HFFc6 (cell line): Measurements from ENCODE around the gene SLC38A3. TPM values are rescaled to one million over a fixed set of nuclear protein-coding genes. Genes with fewer than 3 reads are reported as not detected.

Experiments used
- DNase-seq: peaks from one replicate; pipeline ENCODE4 v3.0.0-alpha.2; 2018
- H3K27ac Mint-ChIP-seq: 2 replicates; pipeline ENCODE4 v1.8.0; 2020; ENCODE audit warnings: mild to moderate bottlenecking, mixed read lengths
- H3K27me3 Mint-ChIP-seq: 2 replicates; pipeline ENCODE4 v1.8.0; 2021; ENCODE audit warnings: mild to moderate bottlenecking, moderate library complexity, mixed read lengths; ENCODE audit not compliant: insufficient read depth
- H3K36me3 Mint-ChIP-seq: 2 replicates; pipeline ENCODE4 v1.8.0; 2021; ENCODE audit warnings: low read depth, mixed read lengths
- H3K4me1 Mint-ChIP-seq: 2 replicates; pipeline ENCODE4 v1.8.0; 2020; ENCODE audit warnings: low read depth, mixed read lengths
- H3K4me3 Mint-ChIP-seq: 2 replicates; pipeline ENCODE4 v1.8.0; 2020; ENCODE audit warnings: mild to moderate bottlenecking, moderate library complexity, mixed read lengths
- H3K9me3 Mint-ChIP-seq: 2 replicates; pipeline ENCODE4 v1.8.0; 2020; ENCODE audit warnings: mild to moderate bottlenecking, mixed read lengths
- CTCF ChIP-seq: fragments of 200-600 bp; sonication (generic); IDR thresholded peaks from 2 replicates; pipeline ENCODE4 v1.5.0; 2021; ENCODE audit warnings: antibody characterized with exemption, mild to moderate bottlenecking
- total RNA-seq, 6 experiments: library from RNA; stranded (reverse); fragmentation: NEBNext Ultra II Directional; extraction: Animal tissue kit (Norgen Biotek cat#: 25700); gene quantifications; 2 replicates in 1 of 6; 3 replicates in 5 of 6; pipeline ENCODE4 v1.2.3, GENCODE V29; 2021

SLC38A3 gene
- total RNA-seq, 6 experiments from 2014 or later: 0.16 to 0.24 TPM; not detected in 4

- H3K27me3 Mint-ChIP-seq: no peaks in the 10 kb centered on the region; the same call in 1 of the 2 replicates
- no peaks in the 10 kb centered on the region for H3K9me3 Mint-ChIP-seq
- no peak for TF ChIP-seq CTCF
- peaks cover 6% of the 10 kb centered on the region for H3K4me1 Mint-ChIP-seq
- no peak overlapping the region for H3K4me3 Mint-ChIP-seq
- no peak for DNase-seq
- H3K36me3 Mint-ChIP-seq: no peaks in the 10 kb centered on the region
- no peak overlapping the region; the same call in 1 of the 2 replicates for H3K27ac Mint-ChIP-seq
Observed at GRCh38 chr3:50183755-50184154, 21.3 kb upstream of the SLC38A3 start.

DNA sequence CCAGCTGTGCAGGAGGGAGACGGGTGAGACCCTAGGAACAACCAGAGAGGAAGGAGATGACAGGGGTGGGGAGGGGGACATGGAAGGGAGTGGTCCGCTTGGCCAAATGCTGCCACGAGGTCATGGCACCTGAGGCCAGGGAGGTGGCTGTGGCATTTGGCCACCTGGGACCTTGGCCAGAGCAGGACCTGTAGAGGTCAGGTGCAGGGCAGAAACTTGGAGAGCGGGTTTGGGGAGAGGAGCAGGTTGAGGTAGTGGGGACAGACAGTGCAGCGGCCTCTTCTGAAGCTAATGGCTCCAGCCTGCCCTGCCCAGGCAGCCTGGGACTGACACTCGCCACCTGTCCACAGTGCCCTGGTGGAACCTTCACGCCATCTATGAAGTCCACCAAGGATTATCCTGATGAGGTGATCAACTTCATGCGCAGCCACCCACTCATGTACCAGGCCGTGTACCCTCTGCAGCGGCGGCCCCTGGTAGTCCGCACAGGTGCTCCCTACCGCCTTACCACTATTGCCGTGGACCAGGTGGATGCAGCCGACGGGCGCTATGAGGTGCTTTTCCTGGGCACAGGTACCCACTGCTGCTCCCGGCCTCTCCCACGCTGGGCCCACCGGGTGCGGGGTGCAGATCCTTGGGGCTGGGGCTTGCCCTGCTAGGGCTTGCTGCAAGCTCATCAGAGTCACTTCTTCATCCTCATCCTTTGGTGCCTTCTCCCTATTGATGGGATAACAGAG is 20.7 kb upstream of the SLC38A3 start:
- no peaks in the 10 kb centered on the region for H3K36me3 Mint-ChIP-seq
- no peak overlapping the region for H3K4me3 Mint-ChIP-seq
- TF ChIP-seq CTCF: no peak
- DNase-seq: no peak
- no peaks in the 10 kb centered on the region for H3K9me3 Mint-ChIP-seq
- H3K27ac Mint-ChIP-seq: no peak overlapping the region
- no peaks in the 10 kb centered on the region; the same call in 1 of the 2 replicates for H3K27me3 Mint-ChIP-seq
- peaks cover 5% of the 10 kb centered on the region for H3K4me1 Mint-ChIP-seq

GRCh38 chr3:50185230-50185629 is 19.8 kb upstream of the SLC38A3 start:
- no peak for DNase-seq
- Mint-ChIP-seq H3K4me3 (no peak overlapping the region), H3K4me1 (no peaks in the 10 kb centered on the region), H3K27me3 (no peaks in the 10 kb centered on the region; the same call in 1 of the 2 replicates), H3K36me3 (no peaks in the 10 kb centered on the region), H3K27ac (no peak overlapping the region), H3K9me3 (no peaks in the 10 kb centered on the region)
- TF ChIP-seq CTCF: no peak

DNA sequence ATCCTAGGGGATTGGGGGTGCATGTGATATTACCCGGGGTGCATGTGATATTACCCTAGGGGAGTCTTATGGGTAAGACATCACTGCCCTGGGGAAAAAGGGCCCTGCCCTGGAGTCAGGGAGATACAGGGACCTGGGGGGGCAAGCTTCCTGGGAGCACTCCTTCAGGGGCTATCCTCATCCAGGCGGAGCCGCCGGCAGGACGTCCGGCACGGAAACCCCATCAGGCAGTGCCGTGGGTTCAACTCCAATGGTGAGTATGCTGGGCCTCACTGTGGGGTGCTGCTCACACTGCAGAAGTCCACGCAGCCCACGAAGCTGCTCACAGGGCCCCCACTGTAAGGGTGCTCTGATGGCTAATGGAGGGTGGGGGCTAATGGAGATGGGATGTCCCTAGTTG is 19.0 kb upstream of the SLC38A3 start:
- no peak overlapping the region for H3K27ac Mint-ChIP-seq
- no peaks in the 10 kb centered on the region for H3K9me3 Mint-ChIP-seq
- no peak overlapping the region for H3K4me3 Mint-ChIP-seq
- H3K36me3 Mint-ChIP-seq: no peaks in the 10 kb centered on the region
- no peak for DNase-seq
- no peak for TF ChIP-seq CTCF
- H3K27me3 Mint-ChIP-seq: no peaks in the 10 kb centered on the region; the same call in 1 of the 2 replicates
- H3K4me1 Mint-ChIP-seq: no peaks in the 10 kb centered on the region

GRCh38 chr3:50187750-50188149 is 17.3 kb upstream of the SLC38A3 start:
- DNase-seq: no peak
- H3K36me3 Mint-ChIP-seq: no peaks in the 10 kb centered on the region
- no peak for TF ChIP-seq CTCF
- H3K4me3 Mint-ChIP-seq: no peak overlapping the region
- H3K4me1 Mint-ChIP-seq: no peaks in the 10 kb centered on the region
- peaks cover 1% of the 10 kb centered on the region; the same call in 1 of the 2 replicates for H3K27me3 Mint-ChIP-seq
- no peaks in the 10 kb centered on the region for H3K9me3 Mint-ChIP-seq
- H3K27ac Mint-ChIP-seq: no peak overlapping the region
